Glutamatergic neuron (in vitro differentiated cells): ENCODE results near the gene PLCL2. TPM values are rescaled to one million over a fixed set of nuclear protein-coding genes. Genes with fewer than 3 reads are reported as not detected.

Source experiments
- DNase-seq: peaks from one replicate; pipeline ENCODE4 v3.0.0; 2022
- H3K27ac Mint-ChIP-seq: one replicate; pipeline ENCODE4 v1.8.0; 2020; ENCODE audit warnings: mild to moderate bottlenecking, mixed read lengths, inconsistent platforms; ENCODE audit not compliant: unreplicated experiment
- H3K27me3 Mint-ChIP-seq: one replicate; pipeline ENCODE4 v1.8.0; 2020; ENCODE audit warnings: mild to moderate bottlenecking, moderate library complexity, mixed read lengths, inconsistent platforms; ENCODE audit not compliant: unreplicated experiment
- H3K36me3 Mint-ChIP-seq: one replicate; pipeline ENCODE4 v1.8.0; 2020; ENCODE audit warnings: mild to moderate bottlenecking, mixed read lengths, inconsistent platforms; ENCODE audit not compliant: unreplicated experiment
- H3K4me1 Mint-ChIP-seq: one replicate; pipeline ENCODE4 v1.8.0; 2020; ENCODE audit warnings: mild to moderate bottlenecking, low read depth, mixed read lengths, inconsistent platforms; ENCODE audit not compliant: unreplicated experiment
- H3K4me3 Mint-ChIP-seq: one replicate; pipeline ENCODE4 v1.8.0; 2020; ENCODE audit warnings: mild to moderate bottlenecking, mixed read lengths, inconsistent platforms; ENCODE audit not compliant: unreplicated experiment
- H3K9me3 Mint-ChIP-seq: one replicate; pipeline ENCODE4 v1.8.0; 2020; ENCODE audit warnings: mild to moderate bottlenecking, moderate library complexity, mixed read lengths, inconsistent platforms; ENCODE audit not compliant: unreplicated experiment
- CTCF ChIP-seq: fragments of 200-600 bp; sonication (generic); IDR thresholded peaks from one replicate; pipeline ENCODE4 v1.5.0; 2021; ENCODE audit not compliant: partially characterized antibody, unreplicated experiment
- total RNA-seq: library from RNA; stranded (reverse); fragmentation: NEBNext Ultra II Directional; extraction: Animal tissue kit (Norgen Biotek cat#: 25700); gene quantifications from one replicate; pipeline ENCODE4 v1.2.1, GENCODE V29; 2021; ENCODE audit not compliant: unreplicated experiment

The PLCL2 gene
- total RNA-seq, 1 donor from 2014 or later = 71.1 TPM

GRCh38 chr3:16869261-16870005 is 15.3 kb upstream of the PLCL2 start:
- DNase-seq = no peak
- Mint-ChIP-seq H3K4me3 (no peak overlapping the region), H3K4me1 (peaks cover 2% of the 10 kb centered on the region), H3K36me3 (no peaks in the 10 kb centered on the region), H3K9me3 (peaks cover 2% of the 10 kb centered on the region), H3K27me3 (no peaks in the 10 kb centered on the region), H3K27ac (no peak overlapping the region)
- no peak for TF ChIP-seq CTCF

GRCh38 chr3:16871915-16872842 is 12.6 kb upstream of the PLCL2 start:
- H3K36me3 Mint-ChIP-seq = no peaks in the 10 kb centered on the region
- peaks cover 5% of the 10 kb centered on the region for H3K4me1 Mint-ChIP-seq
- no peaks in the 10 kb centered on the region for H3K9me3 Mint-ChIP-seq
- peak; percentile 34 for TF ChIP-seq CTCF
- H3K27ac Mint-ChIP-seq = no peak overlapping the region
- no peak for DNase-seq
- H3K27me3 Mint-ChIP-seq = no peaks in the 10 kb centered on the region
- no peak overlapping the region for H3K4me3 Mint-ChIP-seq

- no peak for TF ChIP-seq CTCF
- Mint-ChIP-seq H3K27ac (no peak overlapping the region), H3K9me3 (no peaks in the 10 kb centered on the region)
These were observed 10.9 kb upstream of the PLCL2 start for GRCh38 chr3:16873872-16874271.

GRCh38 chr3:16875876-16876550 is 8.7 kb upstream of the PLCL2 start:
- H3K4me3 Mint-ChIP-seq = no peak overlapping the region
- TF ChIP-seq CTCF = no peak
- no peaks in the 10 kb centered on the region for H3K36me3 Mint-ChIP-seq
- peaks cover 3% of the 10 kb centered on the region for H3K4me1 Mint-ChIP-seq
- peaks cover 1% of the 10 kb centered on the region for H3K9me3 Mint-ChIP-seq
- H3K27me3 Mint-ChIP-seq = no peaks in the 10 kb centered on the region
- no peak for DNase-seq
- H3K27ac Mint-ChIP-seq = no peak overlapping the region

More at GRCh38 chr3:16873872-16874271, 10.9 kb upstream of the PLCL2 start:
- no peaks in the 10 kb centered on the region for H3K27me3 Mint-ChIP-seq
- H3K36me3 Mint-ChIP-seq = no peaks in the 10 kb centered on the region
- H3K4me1 Mint-ChIP-seq = peaks cover 3% of the 10 kb centered on the region
- DNase-seq = no peak
- H3K4me3 Mint-ChIP-seq = no peak overlapping the region
